GM12878 (cell line): Measurements from ENCODE around the gene RPS6KA3. TPM values are rescaled to one million over a fixed set of nuclear protein-coding genes. Genes with fewer than 3 reads are reported as not detected.

Source experiments
- ATAC-seq: fragments of 200-7000 bp; cut with Tn5 transposase; 3 replicates; pipeline ENCODE4 v1.9.1; 2020; ENCODE audit warnings: mild to moderate bottlenecking, moderate library complexity
- BruUV-seq: library from RNA; stranded (reverse); fragments of 400-500 nt; replicated peaks from 2 replicates; lab custom pipeline; 2021; lab: Mats Ljungman, UMichigan
- CTCF ChIA-PET: fragments of 300-600 bp; sonication (Branson Sonifier 250); formaldehyde crosslinking; extraction: SDS; loops from one replicate; lab custom pipeline; 2021; ENCODE audit warnings: inconsistent platforms; lab: Yijun Ruan, JAX
- POLR2A ChIA-PET: fragments of 350-600 bp; formaldehyde crosslinking; extraction: SDS; loops from one replicate; lab custom pipeline; 2021; ENCODE audit warnings: inconsistent platforms; lab: Charles Lee
- RAD21 ChIA-PET: fragments of 300-600 bp; sonication (Branson Sonifier 250); formaldehyde crosslinking; loops from one replicate; lab custom pipeline; 2023; ENCODE audit warnings: antibody characterized with exemption; ENCODE audit not compliant: unreplicated experiment; lab: Charles Lee
- SMC1A ChIA-PET: fragments of 300-600 bp; sonication (Branson Sonifier 250); formaldehyde crosslinking; loops from one replicate; lab custom pipeline; 2023; ENCODE audit not compliant: unreplicated experiment, uncharacterized antibody; lab: Charles Lee
- DNase-seq: peaks from one replicate; pipeline ENCODE4 v3.0.0-alpha.2; 2011; ENCODE audit warnings: low read depth, low spot score
- FAIRE-seq: peaks from 3 replicates; lab custom pipeline; 2011; peaks lifted over from hg19 to GRCh38; lab: Jason Lieb, UNC
- H2AFZ ChIP-seq: 2 replicates; pipeline ENCODE4 v1.6.0; 2011; ENCODE audit warnings: low read depth, low read length, control low read depth; ENCODE audit not compliant: control insufficient read depth
- H3K27ac ChIP-seq: 2 replicates; pipeline ENCODE4 v1.5.1; 2011; ENCODE audit warnings: control low read depth; ENCODE audit not compliant: control insufficient read depth, insufficient read depth
- H3K27me3 ChIP-seq, 2 experiments: replicated peaks in 1 of 2; 2 replicates each; pipeline versions ENCODE4 v1.6.0 to v1.6.1; 2011; ENCODE audit warnings: low read length in 1 of 2; ENCODE audit not compliant: control insufficient read depth in 2 of 2, insufficient read depth in 2 of 2
- H3K36me3 ChIP-seq, 2 experiments: 2 replicates each; pipeline ENCODE4 v1.5.1; 2011; ENCODE audit warnings: low read length in 1 of 2; ENCODE audit not compliant: control insufficient read depth in 2 of 2, insufficient read depth in 2 of 2
- H3K4me1 ChIP-seq: 2 replicates; pipeline ENCODE4 v1.6.1; 2011; ENCODE audit warnings: mild to moderate bottlenecking, low read length, moderate library complexity, mixed read lengths; ENCODE audit not compliant: control insufficient read depth, insufficient read depth
- H3K4me2 ChIP-seq: 2 replicates; pipeline ENCODE4 v1.6.0; 2011; ENCODE audit warnings: control low read depth; ENCODE audit not compliant: control insufficient read depth, insufficient read depth
- H3K4me3 ChIP-seq: fragments of 200-600 bp; sonication (generic); 2 replicates; pipeline ENCODE4 v1.5.1; 2016
- H3K79me2 ChIP-seq: 2 replicates; pipeline ENCODE4 v1.6.0; 2011; ENCODE audit warnings: low read length; ENCODE audit not compliant: control insufficient read depth, insufficient read depth
- H3K9ac ChIP-seq: 2 replicates; pipeline ENCODE4 v1.8.0; 2011; ENCODE audit warnings: low read length, control low read depth, mixed read lengths; ENCODE audit not compliant: control insufficient read depth, insufficient read depth
- H3K9me3 ChIP-seq: replicated peaks from 3 replicates; pipeline ENCODE4 v1.5.1; 2011; ENCODE audit warnings: mild to moderate bottlenecking, low read length; ENCODE audit not compliant: control insufficient read depth, insufficient read depth
- H4K20me1 ChIP-seq: 2 replicates; pipeline ENCODE4 v1.6.0; 2011; ENCODE audit not compliant: control insufficient read depth, insufficient read depth
- CBFB ChIP-seq: IDR thresholded peaks from 2 replicates; pipeline ENCODE4 v1.6.1; 2016; ENCODE audit warnings: antibody characterized with exemption, low read depth
- CBX5 ChIP-seq: sonication (generic); IDR thresholded peaks from 2 replicates; pipeline ENCODE4 v1.6.1; 2016; ENCODE audit warnings: low read depth, moderate library complexity, mild to moderate bottlenecking, inconsistent platforms
- CHD1 ChIP-seq: IDR thresholded peaks from 2 replicates; pipeline ENCODE4 v1.6.1; 2012; ENCODE audit warnings: low read depth, low read length, improper control_type of control experiment
- EED ChIP-seq: sonication (generic); IDR thresholded peaks from 2 replicates; pipeline ENCODE4 v1.6.1; 2016; ENCODE audit warnings: antibody characterized with exemption, low read depth
- IRF4 ChIP-seq: IDR thresholded peaks from 2 replicates; pipeline ENCODE4 v1.6.1; 2011; ENCODE audit warnings: low read depth, low read length
- JUNB ChIP-seq: IDR thresholded peaks from 2 replicates; pipeline ENCODE4 v1.6.1; 2016; ENCODE audit warnings: antibody characterized with exemption, mild to moderate bottlenecking
- MTA2 ChIP-seq: fragments of 450-650 bp; IDR thresholded peaks from 2 replicates; pipeline ENCODE4 v1.6.1; 2016; ENCODE audit warnings: low read depth, mild to moderate bottlenecking, moderate library complexity
- NFIC ChIP-seq: IDR thresholded peaks from 2 replicates; pipeline ENCODE4 v1.6.1; 2012; ENCODE audit warnings: low read depth, mild to moderate bottlenecking, inconsistent platforms, low read length, moderate library complexity
- NFXL1 ChIP-seq: fragments of 450-650 bp; IDR thresholded peaks from 2 replicates; pipeline ENCODE4 v1.6.1; 2017; ENCODE audit warnings: antibody characterized with exemption, mild to moderate bottlenecking, borderline replicate concordance
- RAD51 ChIP-seq: fragments of 450-650 bp; IDR thresholded peaks from 2 replicates; pipeline ENCODE4 v1.6.1; 2016; ENCODE audit warnings: moderate library complexity, mild to moderate bottlenecking, inconsistent platforms
- RCOR1 ChIP-seq: conservative IDR thresholded peaks from 2 replicates; pipeline ENCODE4 v1.6.1; 2012; ENCODE audit warnings: low read depth, low read length, improper control_type of control experiment
- RUNX3 ChIP-seq: IDR thresholded peaks from 2 replicates; pipeline ENCODE4 v1.6.1; 2012; ENCODE audit warnings: low read length, inconsistent platforms
- WGBS: methylation state at CpG from one replicate; pipeline ENCODE4 v1.1.6; 2016; ENCODE audit warnings: low lambda C conversion rate; ENCODE audit not compliant: insufficient replicate concordance, insufficient coverage; ENCODE audit errors: missing lambda C conversion rate; 5-methylcytosine and 5-hydroxymethylcytosine counted together
- in situ Hi-C: fragments of 300-500 bp; cut with MboI; formaldehyde crosslinking; loops from 9 replicates; pipeline ENCODE4 v1.14.3; 2018; ENCODE audit warnings: mixed read lengths
- intact Hi-C: fragments of 100-400 bp; cut with micrococcal nuclease; formaldehyde crosslinking; loops from one replicate; pipeline ENCODE4 v1.14.2; 2022; ENCODE audit not compliant: unreplicated experiment
- polyA plus RNA-seq, 11 experiments: library from polyadenylated mRNA; depleted of rRNA in 4 of 11; unstranded in 6 of 11; stranded (reverse) in 5 of 11; fragments of >200 nt; fragmentation: Nextera tagmentation in 4 of 11; fragmentation: Illumina TruSeq in 1 of 11; extraction: Ambion mirVana in 4 of 11; extraction: Trizol in 1 of 11; gene quantifications; 1 replicate in 1 of 11; 2 replicates in 10 of 11; pipeline versions ENCODE4 v1.2.1 to v1.2.3, GENCODE V29; 2011 to 2016; ENCODE audit warnings: inconsistent platforms in 2 of 11, missing spikeins in 2 of 11, low read depth in 1 of 11
- total RNA-seq, 4 experiments: library from RNA; depleted of rRNA in 3 of 4; stranded (reverse); fragments of >200 nt in 3 of 4; fragmentation: Illumina TruSeq in 1 of 4; extraction: Trizol in 1 of 4; gene quantifications; 2 replicates each; pipeline versions ENCODE4 v1.2.1 to v1.2.3, GENCODE V29; 2013 to 2021
- TF ChIP-seq, protein P1 (sequence below): fragments of 450-650 bp; IDR thresholded peaks from 2 replicates; pipeline ENCODE4 v1.6.1; 2017; ENCODE audit warnings: low read depth, mild to moderate bottlenecking, moderate library complexity
- TF ChIP-seq, protein P2 (sequence below): fragments of 150-350 bp; IDR thresholded peaks from 2 replicates; pipeline ENCODE4 v1.6.1; 2016; ENCODE audit warnings: low read depth, low read length
- TF ChIP-seq, protein P3 (sequence below): fragments of 450-650 bp; IDR thresholded peaks from 2 replicates; pipeline ENCODE4 v1.6.1; 2014; ENCODE audit warnings: mild to moderate bottlenecking
- TF ChIP-seq, protein P4 (sequence below): fragments of 450-650 bp; conservative IDR thresholded peaks from 2 replicates; pipeline ENCODE4 v1.6.1; 2017; ENCODE audit warnings: mild to moderate bottlenecking, moderate library complexity

Gene RPS6KA3
- total and polyA plus RNA-seq, 10 of the 15 experiments (the other 5 are each of a cell fraction or from before 2014, with no cell fraction given): 2.8 to 35.6 (median 15.8) TPM

DNA sequence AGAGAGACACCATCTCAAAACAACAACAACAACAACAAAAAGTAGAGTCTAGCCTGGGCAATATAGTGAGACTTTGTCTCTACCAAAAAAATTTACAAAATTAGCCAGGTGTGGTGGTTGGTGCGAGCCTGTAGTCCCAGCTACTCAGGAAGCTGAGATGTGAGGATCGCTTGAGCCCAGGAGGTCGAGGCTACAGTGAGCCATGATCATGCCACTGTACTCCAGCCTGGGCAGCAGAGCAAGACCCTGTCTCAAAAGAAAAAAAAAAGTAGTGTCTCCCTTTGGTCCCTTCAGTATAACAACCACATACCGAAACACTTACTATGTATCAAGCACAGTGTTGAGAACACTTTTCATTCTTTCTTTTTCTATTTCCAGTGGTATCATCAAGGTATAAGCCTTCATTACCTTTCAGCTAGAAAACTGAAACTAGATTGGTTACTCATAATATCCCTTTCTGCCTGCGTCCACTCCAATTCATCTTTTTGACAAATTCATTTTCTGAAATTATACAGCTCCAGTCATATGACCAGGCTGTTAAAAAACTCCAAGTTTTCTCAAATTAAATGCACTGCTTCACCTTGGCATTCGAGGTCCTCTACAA is 54.1 kb downstream of the RPS6KA3 start:
- SMC1A ChIA-PET: interaction anchor here (1.3 kb wide), 2 partner anchors 8 to 32 kb away, joined by 3 to 5 read pairs; no protein-coding TSS in a partner anchor
- H3K9ac ChIP-seq: no peak overlapping the region
- BruUV-seq: no TSS peak
- DNase-seq (peak; percentile 8), ATAC-seq (peak; percentile 95), FAIRE-seq (peak; percentile 7)
- CTCF ChIA-PET: interaction anchor here (0.6 kb wide), 1 partner anchor 44 kb away, joined by 3 read pairs; no protein-coding TSS in a partner anchor
- RAD21 ChIA-PET: no interaction called here
- H4K20me1 ChIP-seq: no peaks in the 10 kb centered on the region
- H3K4me1 ChIP-seq: no peaks in the 10 kb centered on the region; the same call in 1 of the 2 replicates
- peak overlapping the region; percentile 33; the same call in 1 of the 2 replicates for H3K4me2 ChIP-seq
- POLR2A ChIA-PET: no interaction called here
- H3K27ac ChIP-seq: no peak overlapping the region; the same call in 1 of the 2 replicates
- H3K4me3 ChIP-seq: no peak overlapping the region
- no peak overlapping the region for H2AFZ ChIP-seq
- H3K79me2 ChIP-seq: no peaks in the 10 kb centered on the region
- H3K9me3 ChIP-seq: no peaks in the 10 kb centered on the region
- H3K27me3 ChIP-seq: no peaks in the 10 kb centered on the region
- intact Hi-C loops (no loop called here), in situ Hi-C loops (no loop called here)
- no peaks in the 10 kb centered on the region; a peak in 1 of 4 replicates for H3K36me3 ChIP-seq
- WGBS: 57% methylated on average over 6 of the region's 6 CpGs
- TF ChIP-seq, protein P1, sequence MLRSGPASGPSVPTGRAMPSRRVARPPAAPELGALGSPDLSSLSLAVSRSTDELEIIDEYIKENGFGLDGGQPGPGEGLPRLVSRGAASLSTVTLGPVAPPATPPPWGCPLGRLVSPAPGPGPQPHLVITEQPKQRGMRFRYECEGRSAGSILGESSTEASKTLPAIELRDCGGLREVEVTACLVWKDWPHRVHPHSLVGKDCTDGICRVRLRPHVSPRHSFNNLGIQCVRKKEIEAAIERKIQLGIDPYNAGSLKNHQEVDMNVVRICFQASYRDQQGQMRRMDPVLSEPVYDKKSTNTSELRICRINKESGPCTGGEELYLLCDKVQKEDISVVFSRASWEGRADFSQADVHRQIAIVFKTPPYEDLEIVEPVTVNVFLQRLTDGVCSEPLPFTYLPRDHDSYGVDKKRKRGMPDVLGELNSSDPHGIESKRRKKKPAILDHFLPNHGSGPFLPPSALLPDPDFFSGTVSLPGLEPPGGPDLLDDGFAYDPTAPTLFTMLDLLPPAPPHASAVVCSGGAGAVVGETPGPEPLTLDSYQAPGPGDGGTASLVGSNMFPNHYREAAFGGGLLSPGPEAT: no peak
- TF ChIP-seq JUNB (peak; percentile 74), RCOR1 (no peak), CBX5 (no peak), EED (no peak), NFIC (peak; percentile 66; the same call in 1 of the 2 replicates), RUNX3 (peak; percentile 20; the same call in 1 of the 2 replicates), CBFB (no peak), IRF4 (no peak), NFXL1 (no peak), RAD51 (0 out of 2 replicates have a peak, but pooled peaks have one; percentile 40), MTA2 (0 out of 2 replicates have a peak, but pooled peaks have one; percentile 36), CHD1 (no peak)
- TF ChIP-seq, protein P2, sequence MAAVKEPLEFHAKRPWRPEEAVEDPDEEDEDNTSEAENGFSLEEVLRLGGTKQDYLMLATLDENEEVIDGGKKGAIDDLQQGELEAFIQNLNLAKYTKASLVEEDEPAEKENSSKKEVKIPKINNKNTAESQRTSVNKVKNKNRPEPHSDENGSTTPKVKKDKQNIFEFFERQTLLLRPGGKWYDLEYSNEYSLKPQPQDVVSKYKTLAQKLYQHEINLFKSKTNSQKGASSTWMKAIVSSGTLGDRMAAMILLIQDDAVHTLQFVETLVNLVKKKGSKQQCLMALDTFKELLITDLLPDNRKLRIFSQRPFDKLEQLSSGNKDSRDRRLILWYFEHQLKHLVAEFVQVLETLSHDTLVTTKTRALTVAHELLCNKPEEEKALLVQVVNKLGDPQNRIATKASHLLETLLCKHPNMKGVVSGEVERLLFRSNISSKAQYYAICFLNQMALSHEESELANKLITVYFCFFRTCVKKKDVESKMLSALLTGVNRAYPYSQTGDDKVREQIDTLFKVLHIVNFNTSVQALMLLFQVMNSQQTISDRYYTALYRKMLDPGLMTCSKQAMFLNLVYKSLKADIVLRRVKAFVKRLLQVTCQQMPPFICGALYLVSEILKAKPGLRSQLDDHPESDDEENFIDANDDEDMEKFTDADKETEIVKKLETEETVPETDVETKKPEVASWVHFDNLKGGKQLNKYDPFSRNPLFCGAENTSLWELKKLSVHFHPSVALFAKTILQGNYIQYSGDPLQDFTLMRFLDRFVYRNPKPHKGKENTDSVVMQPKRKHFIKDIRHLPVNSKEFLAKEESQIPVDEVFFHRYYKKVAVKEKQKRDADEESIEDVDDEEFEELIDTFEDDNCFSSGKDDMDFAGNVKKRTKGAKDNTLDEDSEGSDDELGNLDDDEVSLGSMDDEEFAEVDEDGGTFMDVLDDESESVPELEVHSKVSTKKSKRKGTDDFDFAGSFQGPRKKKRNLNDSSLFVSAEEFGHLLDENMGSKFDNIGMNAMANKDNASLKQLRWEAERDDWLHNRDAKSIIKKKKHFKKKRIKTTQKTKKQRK: no peak
- TF ChIP-seq, protein P3, sequence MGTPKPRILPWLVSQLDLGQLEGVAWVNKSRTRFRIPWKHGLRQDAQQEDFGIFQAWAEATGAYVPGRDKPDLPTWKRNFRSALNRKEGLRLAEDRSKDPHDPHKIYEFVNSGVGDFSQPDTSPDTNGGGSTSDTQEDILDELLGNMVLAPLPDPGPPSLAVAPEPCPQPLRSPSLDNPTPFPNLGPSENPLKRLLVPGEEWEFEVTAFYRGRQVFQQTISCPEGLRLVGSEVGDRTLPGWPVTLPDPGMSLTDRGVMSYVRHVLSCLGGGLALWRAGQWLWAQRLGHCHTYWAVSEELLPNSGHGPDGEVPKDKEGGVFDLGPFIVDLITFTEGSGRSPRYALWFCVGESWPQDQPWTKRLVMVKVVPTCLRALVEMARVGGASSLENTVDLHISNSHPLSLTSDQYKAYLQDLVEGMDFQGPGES: no peak
- TF ChIP-seq, protein P4, sequence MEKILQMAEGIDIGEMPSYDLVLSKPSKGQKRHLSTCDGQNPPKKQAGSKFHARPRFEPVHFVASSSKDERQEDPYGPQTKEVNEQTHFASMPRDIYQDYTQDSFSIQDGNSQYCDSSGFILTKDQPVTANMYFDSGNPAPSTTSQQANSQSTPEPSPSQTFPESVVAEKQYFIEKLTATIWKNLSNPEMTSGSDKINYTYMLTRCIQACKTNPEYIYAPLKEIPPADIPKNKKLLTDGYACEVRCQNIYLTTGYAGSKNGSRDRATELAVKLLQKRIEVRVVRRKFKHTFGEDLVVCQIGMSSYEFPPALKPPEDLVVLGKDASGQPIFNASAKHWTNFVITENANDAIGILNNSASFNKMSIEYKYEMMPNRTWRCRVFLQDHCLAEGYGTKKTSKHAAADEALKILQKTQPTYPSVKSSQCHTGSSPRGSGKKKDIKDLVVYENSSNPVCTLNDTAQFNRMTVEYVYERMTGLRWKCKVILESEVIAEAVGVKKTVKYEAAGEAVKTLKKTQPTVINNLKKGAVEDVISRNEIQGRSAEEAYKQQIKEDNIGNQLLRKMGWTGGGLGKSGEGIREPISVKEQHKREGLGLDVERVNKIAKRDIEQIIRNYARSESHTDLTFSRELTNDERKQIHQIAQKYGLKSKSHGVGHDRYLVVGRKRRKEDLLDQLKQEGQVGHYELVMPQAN: no peak
